ENCODE results near the gene MARCHF10.

DNA sequence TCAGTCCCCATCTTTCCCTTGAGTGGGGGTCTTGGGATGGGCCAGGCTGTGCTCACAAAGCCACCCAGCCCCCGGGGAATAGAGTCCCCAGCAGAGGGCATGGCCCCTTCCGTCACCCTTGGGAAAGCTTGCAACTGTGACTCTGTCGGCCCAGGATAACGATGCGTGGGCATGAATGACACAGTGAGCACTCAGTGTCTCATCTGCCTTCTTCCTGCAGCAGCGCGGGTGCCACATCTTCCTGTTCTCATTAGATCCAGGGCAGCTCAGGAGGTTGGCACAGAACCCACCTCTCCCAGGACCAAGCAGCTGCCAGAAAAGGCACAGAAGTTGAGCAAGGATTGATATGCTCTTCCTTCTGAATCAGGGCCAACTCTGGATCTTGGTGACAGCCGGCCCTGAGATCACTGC is 95.9 kb downstream of the MARCHF10 start:
- TF ChIP-seq, protein P1, sequence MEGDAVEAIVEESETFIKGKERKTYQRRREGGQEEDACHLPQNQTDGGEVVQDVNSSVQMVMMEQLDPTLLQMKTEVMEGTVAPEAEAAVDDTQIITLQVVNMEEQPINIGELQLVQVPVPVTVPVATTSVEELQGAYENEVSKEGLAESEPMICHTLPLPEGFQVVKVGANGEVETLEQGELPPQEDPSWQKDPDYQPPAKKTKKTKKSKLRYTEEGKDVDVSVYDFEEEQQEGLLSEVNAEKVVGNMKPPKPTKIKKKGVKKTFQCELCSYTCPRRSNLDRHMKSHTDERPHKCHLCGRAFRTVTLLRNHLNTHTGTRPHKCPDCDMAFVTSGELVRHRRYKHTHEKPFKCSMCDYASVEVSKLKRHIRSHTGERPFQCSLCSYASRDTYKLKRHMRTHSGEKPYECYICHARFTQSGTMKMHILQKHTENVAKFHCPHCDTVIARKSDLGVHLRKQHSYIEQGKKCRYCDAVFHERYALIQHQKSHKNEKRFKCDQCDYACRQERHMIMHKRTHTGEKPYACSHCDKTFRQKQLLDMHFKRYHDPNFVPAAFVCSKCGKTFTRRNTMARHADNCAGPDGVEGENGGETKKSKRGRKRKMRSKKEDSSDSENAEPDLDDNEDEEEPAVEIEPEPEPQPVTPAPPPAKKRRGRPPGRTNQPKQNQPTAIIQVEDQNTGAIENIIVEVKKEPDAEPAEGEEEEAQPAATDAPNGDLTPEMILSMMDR (IDR thresholded peaks at IDR 0.05; ENCODE audit: poor library complexity), result no peak
- TF ChIP-seq EZH2 (IDR thresholded peaks at IDR 0.05; ENCODE audit: borderline replicate concordance), result no peak

All from hepatocyte (in vitro differentiated cells).